HG03135 (cell line): Measurements from ENCODE around the gene POP7.
"Not testable (repeated sequence)": the region's sequence is repeated elsewhere in the genome, so short reads cannot be mapped to it uniquely, and the experiment has no call there.

Source experiments
- ATAC-seq: cut with Tn5 transposase; IDR thresholded peaks from one replicate; pipeline ENCODE4 v1.9.1; 2021; ENCODE audit warnings: mild to moderate bottlenecking, moderate library complexity; ENCODE audit not compliant: unreplicated experiment

POP7 gene

GRCh38 chr7:100691676-100692577 lies 14.0 kb upstream of the POP7 start:
- ATAC-seq, result peak; percentile 36

GRCh38 chr7:100692578-100692961 lies 13.4 kb upstream of the POP7 start:
- no peak for ATAC-seq

GRCh38 chr7:100693312-100694097 lies 12.4 kb upstream of the POP7 start:
- ATAC-seq, result peak; percentile 14

- ATAC-seq, result peak; percentile 47
Measured at GRCh38 chr7:100694098-100694745, 11.7 kb upstream of the POP7 start, which contains the start of gene GIGYF1. Gene GIGYF1 (minus strand): TSS chr7:100694250. CDS start chr7:100688238, 6,012 bp downstream.

- no peak for ATAC-seq
Measured at GRCh38 chr7:100696123-100696521, 9.8 kb upstream of the POP7 start.

GRCh38 chr7:100699018-100699417 lies 6.9 kb upstream of the POP7 start:
- ATAC-seq, result no peak

- not testable (repeated sequence) for ATAC-seq
Measured at GRCh38 chr7:100701089-100701488, 4.8 kb upstream of the POP7 start.

- ATAC-seq, result peak; percentile 48
Measured at GRCh38 chr7:100705320-100705752, 585 bp upstream of the POP7 start.

GRCh38 chr7:100706672-100707311 lies 871 bp downstream of the POP7 start:
- no peak for ATAC-seq

GRCh38 chr7:100708395-100708794 lies 2.5 kb downstream of the POP7 start:
- ATAC-seq, result no peak

- ATAC-seq, result no peak
Measured at GRCh38 chr7:100710452-100710851, 4.5 kb downstream of the POP7 start.

- ATAC-seq, result no peak
Measured at GRCh38 chr7:100711369-100711768, 5.4 kb downstream of the POP7 start.

GRCh38 chr7:100714725-100715124 lies 8.8 kb downstream of the POP7 start:
- ATAC-seq, result no peak

GRCh38 chr7:100717073-100717472 lies 11.2 kb downstream of the POP7 start:
- not testable (repeated sequence) for ATAC-seq

GRCh38 chr7:100719523-100720278 lies 13.8 kb downstream of the POP7 start:
- no peak for ATAC-seq

GRCh38 chr7:100720279-100720670 lies 14.4 kb downstream of the POP7 start, which contains the start of gene EPO:
Gene EPO (plus strand): TSS chr7:100720468. CDS start chr7:100720981, 513 bp downstream.
- ATAC-seq, result no peak

GRCh38 chr7:100720671-100721504 lies 15.0 kb downstream of the POP7 start:
- no peak for ATAC-seq

- no peak for ATAC-seq
Measured at GRCh38 chr7:100721505-100721812, 15.5 kb downstream of the POP7 start.
